ENCODE measurements around the gene ATP5F1D. TPM values are rescaled to one million over a fixed set of nuclear protein-coding genes. Genes with fewer than 3 reads are reported as not detected.

ATP5F1D gene
- total RNA-seq, 1 donor from 2014 or later, result 7.1 TPM

- peak overlapping the region; percentile 73 for H3K4me3 ChIP-seq
- Mint-ChIP-seq H3K27me3 (ENCODE audit: insufficient read depth, low read depth) (peaks cover 12% of the 10 kb centered on the region), H3K27ac (peak overlapping the region; percentile 79), H3K9me3 (no peaks in the 10 kb centered on the region), H3K4me3 (peak overlapping the region; percentile 88), H3K4me1 (peaks cover 66% of the 10 kb centered on the region), H3K36me3 (peaks cover 5% of the 10 kb centered on the region)
- H3K4me2 ChIP-seq, result peak overlapping the region; percentile 91
- H3K27ac ChIP-seq, result no peak overlapping the region
- H3K27me3 ChIP-seq, result no peaks in the 10 kb centered on the region
- TF ChIP-seq EZH2 (IDR thresholded peaks at IDR 0.05) (no peak), CTCF (IDR thresholded peaks at IDR 0.05) (no peak), EZH2phosphoT487 (IDR thresholded peaks at IDR 0.05) (no peak)
- peaks cover 27% of the 10 kb centered on the region for H3K79me2 ChIP-seq (ENCODE audit: low read depth)
- DNase-seq (ENCODE audit: low spot score), result peak; percentile 99
- H4K20me1 ChIP-seq (ENCODE audit: low read depth), result peaks cover 46% of the 10 kb centered on the region
- H2AFZ ChIP-seq (replicated peaks), result peak overlapping the region; percentile 8
- H3K9me3 ChIP-seq (ENCODE audit: low read depth), result no peaks in the 10 kb centered on the region
- peaks cover 56% of the 10 kb centered on the region for H3K4me1 ChIP-seq
- no peak overlapping the region for H3K9ac ChIP-seq
- H3F3A ChIP-seq (ENCODE audit: low read depth), result peaks cover 76% of the 10 kb centered on the region
- no peaks in the 10 kb centered on the region for H3K36me3 ChIP-seq
Measured at GRCh38 chr19:1260749-1261537, 19.4 kb downstream of the ATP5F1D start.

- Histone ChIP-seq H3K4me2 (peak overlapping the region; percentile 91), H3K36me3 (no peaks in the 10 kb centered on the region), H3K4me3 (peak overlapping the region; percentile 73), H3K27ac (no peak overlapping the region), H3K79me2 (ENCODE audit: low read depth) (peaks cover 22% of the 10 kb centered on the region), H3F3A (ENCODE audit: low read depth) (peaks cover 74% of the 10 kb centered on the region), H4K20me1 (ENCODE audit: low read depth) (peaks cover 41% of the 10 kb centered on the region), H3K9me3 (ENCODE audit: low read depth) (no peaks in the 10 kb centered on the region), H3K27me3 (no peaks in the 10 kb centered on the region), H2AFZ (replicated peaks) (peak overlapping the region; percentile 8), H3K4me1 (peaks cover 58% of the 10 kb centered on the region), H3K9ac (no peak overlapping the region)
- Mint-ChIP-seq H3K27ac (peak overlapping the region; percentile 79), H3K4me3 (peak overlapping the region; percentile 88), H3K27me3 (ENCODE audit: insufficient read depth, low read depth) (peaks cover 12% of the 10 kb centered on the region), H3K36me3 (peaks cover 5% of the 10 kb centered on the region), H3K9me3 (no peaks in the 10 kb centered on the region), H3K4me1 (peaks cover 67% of the 10 kb centered on the region)
- peak; percentile 81 for DNase-seq (ENCODE audit: low spot score)
- TF ChIP-seq CTCF (IDR thresholded peaks at IDR 0.05) (peak; percentile 48), EZH2 (IDR thresholded peaks at IDR 0.05) (no peak)
Measured at GRCh38 chr19:1261538-1261797, 19.9 kb downstream of the ATP5F1D start.

GRCh38 chr19:1261798-1262622 lies 20.5 kb downstream of the ATP5F1D start:
- Mint-ChIP-seq H3K27ac (peak overlapping the region; percentile 79), H3K27me3 (ENCODE audit: insufficient read depth, low read depth) (peaks cover 12% of the 10 kb centered on the region), H3K9me3 (no peaks in the 10 kb centered on the region), H3K4me3 (peak overlapping the region; percentile 88), H3K4me1 (peaks cover 67% of the 10 kb centered on the region), H3K36me3 (peaks cover 5% of the 10 kb centered on the region)
- no peaks in the 10 kb centered on the region for H3K9me3 ChIP-seq (ENCODE audit: low read depth)
- H4K20me1 ChIP-seq (ENCODE audit: low read depth), result peaks cover 36% of the 10 kb centered on the region
- peaks cover under 1% of the 10 kb centered on the region for H3K27me3 ChIP-seq
- peak overlapping the region; percentile 73 for H3K4me3 ChIP-seq
- H3K4me1 ChIP-seq, result peaks cover 58% of the 10 kb centered on the region
- H3K4me2 ChIP-seq, result peak overlapping the region; percentile 91
- H2AFZ ChIP-seq (replicated peaks), result no peak overlapping the region
- no peaks in the 10 kb centered on the region for H3K36me3 ChIP-seq
- H3K9ac ChIP-seq, result no peak overlapping the region
- H3K79me2 ChIP-seq (ENCODE audit: low read depth), result peaks cover 18% of the 10 kb centered on the region
- H3F3A ChIP-seq (ENCODE audit: low read depth), result peaks cover 71% of the 10 kb centered on the region
- no peak overlapping the region for H3K27ac ChIP-seq
- peak; percentile 2 for TF ChIP-seq CTCF (IDR thresholded peaks at IDR 0.05)
- no peak for TF ChIP-seq EZH2 (IDR thresholded peaks at IDR 0.05)
- peak; percentile 23 for DNase-seq (ENCODE audit: low spot score)

All from neural progenitor cell (in vitro differentiated cells).